ENCODE data around the gene NLRP9. TPM values are rescaled to one million over a fixed set of nuclear protein-coding genes. Genes with fewer than 3 reads are reported as not detected.
"Not testable (repeated sequence)": the region's sequence is repeated elsewhere in the genome, so short reads cannot be mapped to it uniquely, and the experiment has no call there.

NLRP9 gene
- total RNA-seq, 3 donors from 2014 or later (not counting 1 experiment from before 2014, with no cell fraction given), result not detected

- Histone ChIP-seq H3K27me3 (ENCODE audit: control insufficient read depth, insufficient read depth, low read length) (no peaks in the 10 kb centered on the region), H3K4me3 (ENCODE audit: low read length) (no peak overlapping the region), H3K27ac (ENCODE audit: low read length) (no peak overlapping the region), H3K36me3 (ENCODE audit: control insufficient read depth, insufficient read depth, low read length) (no peaks in the 10 kb centered on the region), H3K4me1 (ENCODE audit: control insufficient read depth, insufficient read depth, low read length) (no peaks in the 10 kb centered on the region), H3K9me3 (ENCODE audit: control insufficient read depth, insufficient read depth, low read length) (no peaks in the 10 kb centered on the region)
- Mint-ChIP-seq H3K4me1 (no peaks in the 10 kb centered on the region), H3K27ac (no peak overlapping the region), H3K4me3 (no peak overlapping the region), H3K36me3 (no peaks in the 10 kb centered on the region), H3K9me3 (no peaks in the 10 kb centered on the region), H3K27me3 (ENCODE audit: low read depth in 2 of 2) (peaks cover 0 to 7% of the 10 kb centered on the region in 2 donors)
- TF ChIP-seq CTCF (IDR thresholded peaks at IDR 0.05), result no peak
- no peak for DNase-seq
- intact Hi-C loops (cut with micrococcal nuclease), result no loop called here
- WGBS (ENCODE audit: insufficient coverage), result 100% methylated on average over 1 of the region's 6 CpGs
- ATAC-seq, result no peak
Observed at GRCh38 chr19:55750715-55751114, 12.5 kb upstream of the NLRP9 start.

GRCh38 chr19:55730378-55730777 is 7.8 kb downstream of the NLRP9 start:
- peaks cover 2 to 18% of the 10 kb centered on the region in 2 donors for H3K27me3 Mint-ChIP-seq (ENCODE audit: low read depth in 2 of 2)
- H3K27me3 ChIP-seq (ENCODE audit: control insufficient read depth, insufficient read depth, low read length); ATAC-seq; H3K27ac Mint-ChIP-seq; DNase-seq; H3K36me3 Mint-ChIP-seq; H3K4me3 Mint-ChIP-seq; H3K4me3 ChIP-seq (ENCODE audit: low read length); H3K27ac ChIP-seq (ENCODE audit: low read length); H3K4me1 ChIP-seq (ENCODE audit: control insufficient read depth, insufficient read depth, low read length); H3K4me1 Mint-ChIP-seq; H3K9me3 Mint-ChIP-seq; intact Hi-C loops (cut with micrococcal nuclease); H3K36me3 ChIP-seq (ENCODE audit: control insufficient read depth, insufficient read depth, low read length); H3K9me3 ChIP-seq (ENCODE audit: control insufficient read depth, insufficient read depth, low read length): not testable (repeated sequence)
- 67% methylated on average over 2 of the region's 2 CpGs for WGBS (ENCODE audit: insufficient coverage)

DNA sequence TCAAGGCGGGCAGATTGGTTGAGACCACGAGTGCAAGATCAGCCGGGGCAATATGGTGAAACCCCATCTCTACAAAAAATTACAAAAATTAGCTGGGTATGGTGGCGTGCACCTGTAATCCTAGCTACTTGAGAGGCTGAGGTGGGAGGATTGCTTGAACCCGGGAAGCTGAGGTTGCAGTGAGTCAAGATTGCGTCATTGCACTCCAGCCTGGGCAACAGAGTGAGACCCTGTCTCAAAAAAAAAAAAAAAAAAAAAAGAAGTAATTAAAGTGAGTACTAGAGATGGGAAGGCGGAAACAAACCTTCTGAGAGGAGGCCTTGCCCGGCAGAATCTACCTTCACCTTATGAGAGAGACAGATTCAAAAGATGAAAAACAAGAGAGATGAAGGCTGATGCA is 14.7 kb downstream of the NLRP9 start:
- Mint-ChIP-seq H3K27me3 (ENCODE audit: low read depth in 2 of 2) (peaks cover 15 to 51% of the 10 kb centered on the region in 2 donors), H3K27ac (no peak overlapping the region), H3K4me1 (no peaks in the 10 kb centered on the region), H3K9me3 (peaks cover 2 to 3% of the 10 kb centered on the region in 2 donors), H3K36me3 (peaks cover 7% of the 10 kb centered on the region), H3K4me3 (no peak overlapping the region)
- H3K27ac ChIP-seq (ENCODE audit: low read length), result no peak overlapping the region
- H3K4me3 ChIP-seq (ENCODE audit: low read length), result no peak overlapping the region
- intact Hi-C loops (cut with micrococcal nuclease), result no loop called here
- no peak for TF ChIP-seq CTCF (IDR thresholded peaks at IDR 0.05)
- no peaks in the 10 kb centered on the region for H3K9me3 ChIP-seq (ENCODE audit: control insufficient read depth, insufficient read depth, low read length)
- H3K27me3 ChIP-seq (ENCODE audit: control insufficient read depth, insufficient read depth, low read length), result peaks cover 4% of the 10 kb centered on the region
- no peaks in the 10 kb centered on the region for H3K36me3 ChIP-seq (ENCODE audit: control insufficient read depth, insufficient read depth, low read length)
- DNase-seq, result no peak
- no peak for ATAC-seq
- WGBS (ENCODE audit: insufficient coverage), result 97% methylated on average over 7 of the region's 8 CpGs
- H3K4me1 ChIP-seq (ENCODE audit: control insufficient read depth, insufficient read depth, low read length), result no peaks in the 10 kb centered on the region

- Mint-ChIP-seq H3K27ac (no peak overlapping the region), H3K27me3 (ENCODE audit: low read depth in 2 of 2) (peaks cover 23 to 42% of the 10 kb centered on the region in 2 donors)
- TF ChIP-seq CTCF (IDR thresholded peaks at IDR 0.05), result no peak
Observed at GRCh38 chr19:55720801-55721200, 17.4 kb downstream of the NLRP9 start.

More at GRCh38 chr19:55720801-55721200, 17.4 kb downstream of the NLRP9 start:
- Mint-ChIP-seq H3K36me3 (peaks cover 7% of the 10 kb centered on the region), H3K4me3 (no peak overlapping the region), H3K9me3 (peaks cover 2 to 3% of the 10 kb centered on the region in 2 donors), H3K4me1 (no peaks in the 10 kb centered on the region)
- intact Hi-C loops (cut with micrococcal nuclease), result no loop called here
- Histone ChIP-seq H3K27ac (ENCODE audit: low read length) (no peak overlapping the region), H3K9me3 (ENCODE audit: control insufficient read depth, insufficient read depth, low read length) (no peaks in the 10 kb centered on the region), H3K4me1 (ENCODE audit: control insufficient read depth, insufficient read depth, low read length) (no peaks in the 10 kb centered on the region), H3K36me3 (ENCODE audit: control insufficient read depth, insufficient read depth, low read length) (no peaks in the 10 kb centered on the region), H3K27me3 (ENCODE audit: control insufficient read depth, insufficient read depth, low read length) (peaks cover 4% of the 10 kb centered on the region), H3K4me3 (ENCODE audit: low read length) (no peak overlapping the region)
- DNase-seq, result no peak
- no peak for ATAC-seq
- WGBS (ENCODE audit: insufficient coverage), result 76% methylated on average over 3 of the region's 3 CpGs

Measured in natural killer cell (primary cell).